ENCODE measurements around the gene CAMTA1. TPM values are rescaled to one million over a fixed set of nuclear protein-coding genes. Genes with fewer than 3 reads are reported as not detected.
"Not testable (repeated sequence)": the region's sequence is repeated elsewhere in the genome, so short reads cannot be mapped to it uniquely, and the experiment has no call there.

The CAMTA1 gene
- total RNA-seq, 1 donor from 2014 or later, result 43.1 TPM

DNA sequence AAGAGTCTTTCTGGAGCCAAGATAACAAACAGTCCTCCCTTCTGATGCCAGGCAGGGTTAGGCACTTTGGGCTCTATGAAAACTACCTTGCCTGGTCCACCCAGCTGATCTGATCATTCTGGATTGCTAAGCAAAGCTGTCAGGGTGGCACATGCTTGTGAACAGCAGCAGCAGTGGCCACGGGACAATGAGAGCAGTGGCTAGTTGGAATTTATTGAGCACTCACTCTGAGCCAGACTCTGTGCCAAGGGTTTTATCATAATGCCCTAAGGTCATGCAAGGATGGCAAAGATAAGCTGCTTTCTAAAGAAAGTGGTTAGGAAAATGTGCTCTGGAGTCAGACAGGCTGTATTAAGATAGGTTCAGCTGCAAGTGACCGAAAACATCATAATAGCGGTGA lies 595.5 kb downstream of the CAMTA1 start:
- intact Hi-C loops (cut with micrococcal nuclease), result no loop called here

DNA sequence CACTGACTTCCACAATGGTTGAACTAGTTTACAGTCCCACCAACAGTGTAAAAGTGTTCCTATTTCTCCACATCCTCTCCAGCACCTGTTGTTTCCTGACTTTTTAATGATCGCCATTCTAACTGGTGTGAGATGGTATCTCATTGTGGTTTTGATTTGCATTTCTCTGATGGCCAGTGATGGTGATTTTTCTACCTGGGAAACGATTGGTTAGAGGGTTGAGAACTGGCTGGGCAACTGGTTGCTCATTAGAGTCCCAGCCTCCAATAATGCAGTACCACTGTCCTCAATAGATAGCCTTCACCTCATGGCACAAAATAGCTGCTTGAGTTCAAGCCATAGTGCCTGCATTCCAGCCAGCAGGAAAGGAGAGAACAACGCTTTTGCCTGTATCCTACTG lies 596.5 kb downstream of the CAMTA1 start:
- intact Hi-C loops (cut with micrococcal nuclease), result not testable (repeated sequence)

DNA sequence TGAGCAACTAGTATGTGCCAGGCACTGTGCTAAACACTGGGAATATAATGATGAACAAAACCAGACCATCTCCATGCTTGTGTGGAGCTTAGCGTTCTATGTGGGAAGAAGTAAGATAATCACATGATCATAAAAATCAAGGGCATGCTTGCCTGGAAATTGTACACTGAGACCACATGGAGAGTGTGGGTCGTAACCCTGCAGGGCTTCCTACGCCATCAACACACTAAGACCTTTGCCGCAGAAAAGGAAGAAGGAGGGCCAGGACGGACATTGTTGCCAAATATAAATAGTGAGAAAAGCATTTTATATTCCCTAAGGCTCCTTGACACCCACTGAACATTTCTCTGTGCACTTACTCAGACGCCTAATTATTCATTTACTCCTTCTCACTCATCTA lies 597.7 kb downstream of the CAMTA1 start:
- intact Hi-C loops (cut with micrococcal nuclease), result no loop called here

DNA sequence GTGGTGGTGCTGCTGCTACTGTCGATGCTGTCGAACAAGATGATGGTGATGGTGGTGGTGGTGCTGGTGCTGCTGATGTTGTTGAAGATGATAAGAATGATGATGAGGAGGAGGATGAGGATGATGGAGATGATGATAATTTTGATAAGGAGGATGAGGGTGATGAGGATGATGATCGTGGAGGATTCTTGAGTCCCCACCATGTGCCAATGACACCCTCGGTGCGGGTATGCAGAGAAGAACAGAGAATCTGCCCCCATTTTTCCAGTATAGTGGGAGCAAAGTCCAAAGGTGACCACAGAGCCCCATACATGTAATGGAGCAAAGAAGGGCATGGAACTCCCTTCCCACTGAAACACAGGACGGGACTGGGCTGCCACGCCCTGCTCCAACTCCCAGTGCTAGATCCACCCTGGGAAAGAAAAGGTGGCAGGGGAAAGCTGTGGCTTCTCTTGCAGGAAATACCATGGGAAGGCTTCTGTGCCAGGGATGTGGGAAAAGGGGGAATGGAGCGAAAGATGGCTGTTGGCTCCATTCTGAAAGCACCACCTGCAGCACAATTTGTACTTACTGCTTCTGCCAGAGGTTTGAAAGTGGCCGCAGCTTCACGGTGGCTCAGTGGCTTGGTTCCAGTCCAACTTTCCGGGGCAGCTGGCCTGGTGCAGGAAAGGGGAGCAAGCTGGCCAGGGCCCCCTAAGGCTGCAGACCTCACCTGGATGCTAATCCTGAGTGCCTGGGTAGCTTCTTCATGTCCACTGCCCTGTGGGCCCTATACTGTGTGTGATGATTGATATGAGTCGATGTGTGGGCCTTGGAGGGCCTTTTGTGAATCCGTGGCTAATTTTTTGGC lies 598.6 kb downstream of the CAMTA1 start:
- intact Hi-C loops (cut with micrococcal nuclease), result no loop called here

DNA sequence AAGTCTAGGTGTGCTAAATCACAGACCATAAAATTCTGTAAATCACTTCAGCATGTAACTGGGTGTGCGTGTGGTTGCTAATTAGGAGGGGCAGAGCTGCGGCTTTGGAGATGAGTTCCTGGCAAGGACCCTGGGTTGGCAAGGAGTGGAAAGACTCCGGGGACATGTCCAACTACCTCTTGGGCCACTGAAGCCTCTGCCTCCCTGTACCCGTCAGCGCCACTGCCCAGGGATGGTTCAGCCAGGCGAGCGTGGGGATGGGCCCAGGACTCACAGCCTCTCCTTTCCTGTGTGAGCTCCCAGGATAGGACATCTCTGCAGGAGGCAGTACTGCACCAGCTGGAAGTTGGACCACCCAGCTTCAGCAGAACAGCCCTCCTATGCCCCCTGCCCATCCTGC lies 599.4 kb downstream of the CAMTA1 start:
- intact Hi-C loops (cut with micrococcal nuclease), result no loop called here

DNA sequence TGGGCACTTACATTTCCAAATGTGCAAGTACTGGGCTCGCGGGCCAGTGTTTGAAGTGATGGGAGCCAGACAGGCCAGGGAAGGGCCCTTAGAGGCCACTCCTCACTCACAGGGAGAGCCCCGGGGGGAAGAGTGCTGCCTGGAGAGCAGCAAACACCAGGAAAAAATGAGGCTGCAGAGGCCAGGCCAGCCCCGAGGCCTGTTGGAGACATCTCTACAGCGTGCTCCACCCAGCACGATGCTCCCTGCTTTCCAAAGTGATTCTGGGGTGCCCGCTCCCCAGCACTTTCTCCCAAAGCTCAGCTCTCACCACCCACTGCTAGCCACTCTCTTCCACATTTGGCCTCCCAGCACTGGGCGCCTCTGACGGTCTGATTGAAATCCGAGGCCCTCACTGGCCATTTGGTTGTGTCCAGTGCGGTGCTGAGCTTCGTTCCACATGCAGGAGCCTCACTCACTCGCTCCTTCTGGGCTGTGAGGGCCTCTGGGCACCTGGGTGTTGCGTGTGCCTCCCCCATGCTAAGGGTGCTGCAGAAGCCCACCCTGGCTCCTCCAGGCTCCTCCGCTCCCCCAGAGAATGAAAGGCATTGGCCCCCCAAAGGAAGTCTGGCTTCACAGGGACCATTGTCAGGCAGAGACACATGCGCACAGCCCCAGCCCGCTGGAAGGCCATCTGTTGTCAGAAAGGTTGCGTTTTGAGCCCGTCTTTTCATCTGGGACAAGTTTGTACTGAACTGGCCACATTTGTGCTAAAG lies 600.4 kb downstream of the CAMTA1 start:
- intact Hi-C loops (cut with micrococcal nuclease), result no loop called here

DNA sequence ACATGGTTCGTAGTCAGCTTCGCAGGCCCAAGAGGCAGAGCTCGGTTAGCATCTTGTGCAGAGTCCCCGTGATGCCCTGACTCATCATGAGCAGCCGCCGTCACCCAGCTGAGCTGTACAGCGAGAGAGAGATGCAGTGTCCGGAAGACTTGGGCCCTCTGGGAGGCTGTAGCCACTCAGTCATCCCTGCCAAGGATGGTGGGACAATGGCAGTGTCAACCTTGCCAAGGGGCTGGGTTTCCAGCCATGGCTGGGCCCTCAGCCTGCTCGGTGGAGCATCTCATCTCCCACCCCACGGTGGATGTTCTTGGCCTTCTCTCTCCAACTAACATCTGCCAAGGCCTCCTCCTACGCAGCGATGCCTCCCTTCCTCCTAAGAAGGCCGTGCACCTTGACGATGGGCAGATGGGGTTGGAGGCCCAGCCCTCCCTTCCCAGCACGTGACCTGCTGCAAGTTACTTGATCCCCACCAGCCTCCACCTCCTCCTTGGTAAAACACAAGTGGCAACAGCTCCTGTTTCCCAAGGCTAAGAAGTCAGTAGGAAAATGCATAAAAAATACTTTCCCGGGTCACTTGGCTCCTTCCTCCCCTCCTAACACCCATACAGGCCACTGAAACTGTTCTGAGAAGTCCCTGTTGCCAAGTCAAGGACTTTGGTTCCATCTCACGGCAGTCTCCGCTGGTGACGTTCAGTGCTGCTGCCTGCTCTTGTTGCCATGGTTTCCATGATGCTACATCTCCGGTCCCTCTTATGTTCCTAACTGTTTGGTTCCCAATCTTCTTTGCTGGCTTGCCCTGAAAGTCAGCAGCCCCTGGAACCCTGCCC lies 601.2 kb downstream of the CAMTA1 start:
- intact Hi-C loops (cut with micrococcal nuclease), result no loop called here

DNA sequence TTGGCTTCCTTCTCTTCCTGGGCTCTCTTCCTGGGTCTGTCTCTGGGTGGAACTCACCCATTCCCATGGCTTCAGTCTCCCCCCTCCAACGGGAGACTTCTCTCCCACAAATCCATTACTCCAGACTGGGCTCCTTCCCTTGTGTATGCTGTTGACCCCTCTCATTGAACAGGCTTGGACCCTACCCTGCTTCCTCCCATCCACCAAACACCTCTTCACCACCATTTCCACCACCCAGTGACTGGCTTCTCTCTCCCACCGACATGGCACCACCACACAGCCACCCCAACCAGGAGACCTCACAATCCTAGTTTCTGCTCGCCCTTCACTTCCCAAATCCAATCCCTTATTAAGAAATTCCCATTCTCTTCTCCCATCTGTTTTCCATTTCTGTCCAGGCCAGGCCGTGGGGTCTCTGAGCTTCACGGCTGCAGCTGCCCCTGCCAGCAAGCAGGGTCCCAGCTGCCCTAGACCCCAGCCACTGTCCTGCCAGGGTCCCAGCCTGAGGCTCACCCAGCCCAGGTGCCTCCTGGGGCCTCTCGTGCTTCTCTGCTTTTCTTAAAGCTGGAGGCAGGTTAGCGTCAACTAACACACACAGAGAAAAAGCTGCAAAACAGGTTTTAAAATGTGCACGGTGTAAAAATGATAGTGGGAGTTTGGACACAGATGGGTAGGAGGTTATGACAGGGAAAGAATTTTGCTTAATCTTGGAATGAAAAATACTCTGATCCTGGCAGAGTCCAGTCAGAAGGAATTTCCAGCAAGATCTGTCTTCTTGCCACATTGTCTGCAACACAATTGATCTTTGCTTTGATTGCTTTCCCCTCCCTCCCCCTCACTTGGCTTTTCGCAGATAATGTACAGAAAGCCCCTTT lies 602.0 kb downstream of the CAMTA1 start:
- intact Hi-C loops (cut with micrococcal nuclease), result no loop called here

DNA sequence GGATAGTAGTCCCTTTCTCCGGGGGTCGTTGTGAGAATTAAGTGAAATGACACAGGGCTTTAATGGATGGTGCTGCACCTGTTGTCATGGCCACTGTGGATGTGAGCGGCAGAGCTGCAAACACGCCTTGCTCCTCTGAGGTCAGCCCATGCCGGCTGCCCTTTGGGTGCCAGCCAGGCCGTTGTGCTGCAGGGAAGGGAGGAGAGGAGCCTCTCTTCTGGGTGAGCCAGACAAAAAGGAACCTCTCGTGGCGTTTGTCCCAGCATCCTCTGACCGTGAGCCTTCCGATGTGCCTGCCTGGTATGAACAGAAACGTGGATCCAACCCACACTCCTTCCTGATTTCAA lies 602.9 kb downstream of the CAMTA1 start:
- intact Hi-C loops (cut with micrococcal nuclease), result no loop called here

DNA sequence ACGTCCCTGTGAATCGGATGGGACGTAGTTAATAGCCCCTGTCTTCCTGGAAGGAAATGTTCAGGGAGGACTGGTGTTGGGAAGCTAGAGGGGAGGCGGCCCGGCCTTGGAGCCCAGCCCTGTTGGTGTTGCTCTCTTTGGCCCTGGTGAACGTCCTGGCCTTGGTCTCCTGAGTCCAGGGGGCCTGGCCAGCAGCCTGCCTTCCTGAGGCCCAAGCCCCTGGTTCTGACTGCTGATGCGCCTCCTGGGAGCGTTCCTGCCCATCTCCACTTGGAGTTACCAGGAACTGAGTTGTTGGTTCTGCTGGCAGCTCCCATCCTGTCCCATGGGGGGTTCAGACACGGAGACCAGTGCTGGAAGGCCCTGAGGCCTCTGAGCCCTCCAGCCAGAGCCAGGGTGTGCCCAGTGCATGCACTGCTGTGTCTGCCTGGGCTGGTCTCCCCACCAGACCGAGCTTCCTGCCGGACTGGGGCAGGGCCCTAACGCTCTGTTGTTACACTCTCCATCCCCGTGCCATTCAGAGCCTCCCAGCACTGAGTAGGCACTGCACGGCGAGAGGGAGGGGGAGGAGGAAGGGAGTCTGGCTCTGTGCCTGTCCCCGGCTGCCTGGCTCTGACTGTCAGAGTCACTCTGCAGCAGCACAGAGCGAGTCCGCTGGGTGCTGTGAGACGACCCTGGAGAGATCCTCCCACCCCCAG lies 603.4 kb downstream of the CAMTA1 start:
- intact Hi-C loops (cut with micrococcal nuclease), result no loop called here

DNA sequence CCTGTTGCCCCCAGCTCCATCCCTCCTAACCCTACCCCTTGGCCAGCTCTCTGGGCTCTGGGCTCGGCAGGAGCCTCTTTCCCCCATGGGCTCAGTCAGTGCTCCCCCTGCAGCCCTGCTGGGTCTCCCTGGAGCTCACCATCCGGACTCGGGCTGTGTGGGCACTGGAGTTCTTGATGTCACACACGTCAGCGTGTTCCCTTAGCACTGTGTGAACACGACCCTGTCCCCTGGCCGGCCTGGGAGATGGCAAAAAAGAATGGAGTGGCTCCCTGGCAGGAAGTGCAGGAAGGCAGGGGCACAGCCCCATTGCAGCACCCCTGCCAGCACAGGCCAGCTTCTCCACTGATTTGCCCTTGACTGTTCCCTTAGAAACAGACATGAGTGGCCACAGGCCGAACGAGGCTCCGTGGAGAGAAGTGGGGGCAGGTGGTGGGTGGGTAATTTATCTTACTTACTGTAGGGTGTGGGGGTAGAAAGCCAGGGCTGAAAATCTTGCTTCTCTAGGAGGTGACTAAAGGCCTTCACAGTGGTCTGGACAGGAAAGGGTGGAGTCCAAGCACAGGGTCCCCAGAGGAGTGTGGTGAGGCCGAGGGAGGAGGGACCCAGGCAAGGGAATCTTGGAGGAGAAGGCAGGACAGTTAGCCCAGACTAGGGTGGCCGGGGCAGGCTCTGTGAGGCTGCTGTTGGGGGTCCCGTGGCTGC lies 604.1 kb downstream of the CAMTA1 start:
- intact Hi-C loops (cut with micrococcal nuclease), result no loop called here

DNA sequence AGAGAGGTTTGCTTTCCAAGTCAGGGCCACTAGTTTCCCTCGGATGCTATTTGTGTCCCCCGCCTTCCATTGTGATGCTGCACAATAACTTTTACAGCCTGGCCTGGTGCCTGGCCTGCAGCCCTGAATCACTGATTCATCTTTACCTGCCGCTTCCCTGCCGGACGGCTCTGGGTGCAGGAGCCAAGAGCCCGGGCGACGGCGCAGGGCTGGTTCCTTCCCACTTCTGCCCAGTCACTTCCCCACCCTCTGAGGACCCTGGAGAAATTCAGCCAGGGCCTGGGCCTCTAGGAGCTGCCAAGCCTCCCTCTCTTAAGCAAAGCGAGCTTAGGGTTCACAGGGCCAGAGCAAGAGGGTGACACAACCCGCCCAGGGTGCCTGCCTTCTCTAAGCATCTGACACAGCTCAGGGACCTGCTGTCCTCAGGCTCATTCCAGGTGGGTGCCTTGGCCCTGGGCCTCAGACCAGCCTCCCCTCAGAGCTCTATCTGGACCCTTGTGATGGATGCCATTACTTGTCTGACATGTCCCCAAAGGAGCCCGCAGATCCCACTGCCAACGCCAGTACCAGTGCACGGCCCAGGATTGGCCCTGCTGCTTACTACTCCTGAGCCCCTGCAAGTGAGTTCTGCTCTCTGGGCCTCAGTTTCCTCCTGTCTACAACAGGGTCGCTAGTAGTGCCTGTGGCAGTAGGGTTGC lies 604.8 kb downstream of the CAMTA1 start:
- intact Hi-C loops (cut with micrococcal nuclease), result no loop called here

DNA sequence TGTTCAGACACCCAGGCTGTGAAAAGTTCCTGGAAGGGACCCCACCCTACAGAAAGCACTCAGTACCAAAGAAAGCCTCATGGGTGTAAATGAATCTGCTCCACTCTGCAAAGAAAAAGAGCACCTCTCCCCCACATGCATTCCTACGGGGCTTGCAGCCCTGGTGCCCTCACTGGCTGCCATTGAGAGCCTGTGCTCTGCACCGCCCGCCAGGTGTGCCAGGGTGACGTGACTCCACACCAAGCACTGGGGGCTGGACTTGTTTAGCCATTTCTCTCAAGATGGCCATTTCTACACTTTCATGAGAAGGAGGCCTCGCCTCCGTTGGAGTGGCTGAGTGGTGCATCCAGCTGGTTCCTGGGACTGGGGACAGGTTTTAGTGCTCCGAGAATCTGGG lies 605.3 kb downstream of the CAMTA1 start:
- intact Hi-C loops (cut with micrococcal nuclease), result no loop called here

DNA sequence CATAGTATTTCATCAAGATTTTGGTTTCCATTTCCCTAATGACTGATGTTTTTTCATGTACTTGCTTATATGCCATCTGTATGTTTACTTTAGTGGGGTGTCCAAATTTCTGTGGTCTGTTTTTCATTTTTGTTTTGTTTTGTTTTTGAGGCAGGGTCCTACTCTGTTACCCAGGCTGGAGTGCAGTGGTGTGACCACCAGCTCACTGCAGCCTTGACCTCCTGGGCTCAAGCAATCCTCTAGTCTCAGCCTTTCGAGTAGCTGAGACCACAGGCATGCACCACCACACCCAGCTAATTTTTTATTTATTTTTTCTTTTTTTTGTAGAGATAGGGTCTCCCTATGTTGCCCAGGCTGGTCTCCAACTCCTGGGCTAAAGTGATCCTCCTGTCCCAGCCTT lies 607.9 kb downstream of the CAMTA1 start:
- intact Hi-C loops (cut with micrococcal nuclease), result no loop called here

DNA sequence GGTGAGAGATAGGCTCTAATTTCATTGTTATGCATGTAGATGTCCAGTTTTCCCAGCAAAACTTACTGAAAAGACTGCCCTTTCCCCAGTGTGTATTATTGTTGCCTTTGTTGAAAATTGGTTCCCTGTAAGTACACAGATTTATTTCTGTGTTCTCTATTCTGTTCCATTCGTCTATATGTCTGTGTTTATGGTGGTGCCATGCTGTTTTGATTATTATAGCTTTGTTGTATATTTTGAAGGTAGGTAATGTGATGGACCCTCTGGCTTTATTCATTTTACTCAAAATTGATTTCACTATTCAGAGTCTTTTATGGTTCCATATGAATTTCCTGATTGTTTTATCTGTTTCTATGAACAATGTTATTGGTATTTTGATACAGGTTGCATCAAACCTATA lies 610.0 kb downstream of the CAMTA1 start:
- intact Hi-C loops (cut with micrococcal nuclease), result no loop called here

DNA sequence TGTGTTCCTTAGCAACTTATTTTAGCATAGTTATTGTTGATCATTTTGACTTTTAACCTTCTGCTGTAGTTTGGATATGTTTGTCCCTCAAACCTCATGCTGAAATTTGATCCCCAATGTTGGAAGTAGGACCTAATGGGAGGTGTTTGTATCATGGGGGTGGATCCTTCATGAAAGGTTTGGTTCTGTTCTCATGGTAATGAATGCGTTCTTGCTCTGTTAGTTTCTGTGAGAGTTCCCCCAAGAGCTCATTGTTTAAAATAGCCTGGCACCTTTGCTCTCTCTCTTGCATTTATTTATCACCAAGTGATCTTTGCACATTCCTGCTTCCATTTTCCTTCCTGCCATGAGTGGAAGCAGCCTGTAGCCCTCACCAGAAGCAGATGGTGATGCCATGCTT lies 613.7 kb downstream of the CAMTA1 start:
- intact Hi-C loops (cut with micrococcal nuclease), result no loop called here

DNA sequence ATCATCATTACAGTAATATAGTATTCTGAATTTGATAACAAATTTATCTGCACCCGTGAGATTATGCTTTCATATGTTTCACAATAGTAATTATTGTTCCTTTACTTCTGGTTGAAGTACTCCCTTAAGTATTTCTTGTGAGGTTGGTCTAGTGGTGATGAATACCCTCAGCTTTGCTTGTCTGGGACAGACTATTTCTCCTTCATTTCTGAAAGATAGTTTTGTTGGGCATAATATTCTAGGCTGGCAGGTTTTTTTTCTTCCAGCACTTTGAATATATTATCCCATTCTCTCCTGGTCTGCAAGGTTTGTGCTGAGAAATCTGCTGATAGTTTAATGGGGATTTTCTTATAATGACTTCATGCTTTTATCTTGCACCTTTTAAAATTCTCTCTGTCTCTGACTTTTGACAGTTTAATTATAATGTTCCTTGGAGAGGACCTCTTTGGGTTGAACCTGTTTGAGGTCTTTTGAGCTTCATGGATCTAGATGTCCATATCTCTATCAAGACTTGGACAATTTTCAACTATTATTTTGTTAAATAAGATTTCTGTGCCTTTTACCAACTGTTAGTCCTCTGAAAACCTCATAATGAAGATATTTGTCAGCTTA lies 614.4 kb downstream of the CAMTA1 start:
- intact Hi-C loops (cut with micrococcal nuclease), result no loop called here

DNA sequence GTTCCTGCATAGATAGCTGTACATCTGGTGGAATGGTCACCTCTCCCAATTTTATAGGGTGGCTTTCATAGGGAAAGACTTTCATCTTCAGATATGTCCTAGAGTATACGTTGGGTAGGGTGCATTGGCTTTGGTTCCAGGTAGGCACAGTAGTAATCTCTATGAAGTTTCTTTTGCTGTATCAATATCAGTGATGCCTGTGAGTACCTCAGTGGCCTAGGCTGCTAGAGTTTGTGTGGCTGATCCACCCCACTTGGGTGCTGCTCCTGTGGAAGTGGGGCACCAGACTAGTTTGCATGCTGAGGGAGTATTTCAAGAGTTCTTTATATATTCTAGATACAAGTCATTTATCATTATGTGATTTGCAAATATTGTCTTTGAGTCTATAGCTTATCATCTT lies 615.3 kb downstream of the CAMTA1 start:
- intact Hi-C loops (cut with micrococcal nuclease), result no loop called here
